Lung (tissue), 12 donors: ENCODE measurements around the gene SLC10A7. TPM values are rescaled to one million over a fixed set of nuclear protein-coding genes. Genes with fewer than 3 reads are reported as not detected.

Source experiments
- ATAC-seq: fragments of 200-7000 bp; cut with Tn5 transposase; one replicate; pipeline ENCODE4 v1.9.1; 2020; ENCODE audit warnings: moderate number of reproducible peaks; ENCODE audit not compliant: insufficient read depth, low FRiP score
- DNase-seq, 3 donors: peaks; one replicate each; pipeline ENCODE4 v3.0.0-alpha.2; 2013 to 2017
- H3K27ac ChIP-seq, 2 donors: one replicate each; pipeline ENCODE4 v1.5.1; 2013; ENCODE audit warnings: mild to moderate bottlenecking in 2 of 2, moderate library complexity in 2 of 2, control low read depth in 1 of 2, inconsistent platforms in 1 of 2, low read depth in 1 of 2, low read length in 1 of 2
- H3K27me3 ChIP-seq, 3 donors: one replicate each; pipeline ENCODE4 v1.5.1; 2013; ENCODE audit warnings: low read length in 2 of 3; ENCODE audit not compliant: control insufficient read depth in 3 of 3, insufficient read depth in 3 of 3
- H3K36me3 ChIP-seq, 4 donors: one replicate each; pipeline ENCODE4 v1.5.1; 2013; ENCODE audit warnings: low read length in 4 of 4, mild to moderate bottlenecking in 1 of 4, moderate library complexity in 1 of 4; ENCODE audit not compliant: control insufficient read depth in 4 of 4, insufficient read depth in 4 of 4
- H3K4me1 ChIP-seq, 5 donors: one replicate each; pipeline ENCODE4 v1.5.1; 2013; ENCODE audit warnings: low read length in 5 of 5, mild to moderate bottlenecking in 2 of 5, moderate library complexity in 1 of 5; ENCODE audit not compliant: control insufficient read depth in 5 of 5, insufficient read depth in 5 of 5
- H3K4me3 ChIP-seq: one replicate; pipeline ENCODE4 v1.5.1; 2013; ENCODE audit warnings: mild to moderate bottlenecking, control low read depth, moderate library complexity
- H3K9ac ChIP-seq, 2 donors: one replicate each; pipeline ENCODE4 v1.5.1; 2013; ENCODE audit warnings: low read length in 2 of 2, control low read depth in 1 of 2; ENCODE audit not compliant: insufficient read depth in 1 of 2
- H3K9me3 ChIP-seq, 4 donors: one replicate each; pipeline ENCODE4 v1.5.1; 2013; ENCODE audit warnings: low read length in 3 of 4, mild to moderate bottlenecking in 1 of 4, moderate library complexity in 1 of 4; ENCODE audit not compliant: control insufficient read depth in 4 of 4, insufficient read depth in 3 of 4
- CTCF ChIP-seq: IDR thresholded peaks from 2 replicates; pipeline ENCODE4 v1.5.1; 2012; ENCODE audit warnings: mild to moderate bottlenecking; ENCODE audit errors: control extremely low read depth, extremely low read depth
- WGBS, 2 donors: extraction: QIAGEN DNeasy Blood & Tissue Kit; methylation state at CpG; one replicate each; pipeline ENCODE4 v1.1.7; 2013; 5-methylcytosine and 5-hydroxymethylcytosine counted together
- polyA plus RNA-seq, 2 donors: library from polyadenylated mRNA; stranded (reverse); fragments of 200-250 nt; gene quantifications; one replicate each; pipeline ENCODE4 v1.2.1, GENCODE V29; 2013
- total RNA-seq, 2 donors: library from RNA; depleted of rRNA in 1 of 2; stranded (reverse); fragments of >200 nt in 1 of 2; gene quantifications; one replicate each; pipeline ENCODE4 v1.2.1, GENCODE V29; 2014 to 2021
- donor health status: control.
- donor health status: control.
- donor health status: Bipolar disorder and iron deficiency.
- donor health status: healthy.
- donor health status: DM: yes; HTN: yes; CAD: no.

SLC10A7 gene
- total and polyA plus RNA-seq, 4 donors = 3.2 to 33.4 (median 13.3) TPM

- TF ChIP-seq CTCF = no peak
- Histone ChIP-seq H3K9me3 (no peaks in the 10 kb centered on the region), H3K36me3 (no peaks in the 10 kb centered on the region), H3K27ac (no peak overlapping the region), H3K4me1 (no peaks in the 10 kb centered on the region), H3K4me3 (no peak overlapping the region), H3K9ac (no peak overlapping the region), H3K27me3 (no peaks in the 10 kb centered on the region)
- 68 to 86% methylated on average over 2 of the region's 2 CpGs for WGBS, 2 donors
- DNase-seq (no peak), ATAC-seq (no peak)
These were observed 120.5 kb downstream of the SLC10A7 start for GRCh38 chr4:146401274-146401673.

GRCh38 chr4:146398896-146399445 is 122.8 kb downstream of the SLC10A7 start:
- Histone ChIP-seq H3K36me3 (no peaks in the 10 kb centered on the region), H3K4me3 (no peak overlapping the region), H3K9ac (no peak overlapping the region), H3K27ac (no peak overlapping the region), H3K27me3 (no peaks in the 10 kb centered on the region), H3K9me3 (no peaks in the 10 kb centered on the region), H3K4me1 (no peaks in the 10 kb centered on the region)
- WGBS, 2 donors = 65 to 73% methylated on average over 6 of the region's 6 CpGs
- DNase-seq = no peak
- no peak for ATAC-seq
- no peak for TF ChIP-seq CTCF

- H3K4me1 ChIP-seq = no peaks in the 10 kb centered on the region
- H3K9ac ChIP-seq = no peak overlapping the region
- H3K27me3 ChIP-seq = no peaks in the 10 kb centered on the region
- TF ChIP-seq CTCF = no peak
- no peak for ATAC-seq
- no peak for DNase-seq
- WGBS, 2 donors = 75 to 97% methylated on average over 1 of the region's 1 CpG
- H3K27ac ChIP-seq = no peak overlapping the region
- no peaks in the 10 kb centered on the region for H3K9me3 ChIP-seq
- H3K36me3 ChIP-seq = no peaks in the 10 kb centered on the region
- no peak overlapping the region for H3K4me3 ChIP-seq
These were observed 123.3 kb downstream of the SLC10A7 start for GRCh38 chr4:146398404-146398803.

- no peak for TF ChIP-seq CTCF
- no peak overlapping the region for H3K4me3 ChIP-seq
- no peak overlapping the region for H3K27ac ChIP-seq
- DNase-seq (no peak), ATAC-seq (no peak)
- H3K36me3 ChIP-seq = no peaks in the 10 kb centered on the region
- H3K9ac ChIP-seq = no peak overlapping the region
- 91 to 94% methylated on average over 1 of the region's 1 CpG for WGBS, 2 donors
- H3K4me1 ChIP-seq = no peaks in the 10 kb centered on the region
- H3K9me3 ChIP-seq = no peaks in the 10 kb centered on the region
- H3K27me3 ChIP-seq = no peaks in the 10 kb centered on the region
These were observed 132.2 kb downstream of the SLC10A7 start for GRCh38 chr4:146389561-146389960.
